ENCODE measurements around the gene UBE2G1. TPM values are rescaled to one million over a fixed set of nuclear protein-coding genes. Genes with fewer than 3 reads are reported as not detected.

Gene UBE2G1
- polyA plus RNA-seq, 1 donor: 45.7 TPM

GRCh38 chr17:4340914-4341615 lies 25.4 kb downstream of the UBE2G1 start:
- WGBS (ENCODE audit: insufficient coverage, low lambda C conversion rate): 50% methylated on average over 1 of the region's 5 CpGs
- no peak overlapping the region for H3K4me3 ChIP-seq (ENCODE audit: low read length)
- DNase-seq: no peak
- H3K36me3 ChIP-seq (ENCODE audit: control insufficient read depth, insufficient read depth, low read length): no peaks in the 10 kb centered on the region
- no peak overlapping the region for H3K27ac ChIP-seq (ENCODE audit: low read length)
- H3K27me3 ChIP-seq (ENCODE audit: control insufficient read depth, insufficient read depth, low read length): no peaks in the 10 kb centered on the region
- H3K4me1 ChIP-seq (ENCODE audit: control insufficient read depth, insufficient read depth, low read length): no peaks in the 10 kb centered on the region
- H3K9me3 ChIP-seq (ENCODE audit: control insufficient read depth, low read depth, low read length): no peaks in the 10 kb centered on the region

- H3K27me3 ChIP-seq (ENCODE audit: control insufficient read depth, insufficient read depth, low read length): no peaks in the 10 kb centered on the region
- 76% methylated on average over 3 of the region's 5 CpGs for WGBS (ENCODE audit: insufficient coverage, low lambda C conversion rate)
- H3K36me3 ChIP-seq (ENCODE audit: control insufficient read depth, insufficient read depth, low read length): no peaks in the 10 kb centered on the region
- H3K27ac ChIP-seq (ENCODE audit: low read length): no peak overlapping the region
- no peak for DNase-seq
- H3K4me1 ChIP-seq (ENCODE audit: control insufficient read depth, insufficient read depth, low read length): no peaks in the 10 kb centered on the region
- H3K4me3 ChIP-seq (ENCODE audit: low read length): no peak overlapping the region
- no peaks in the 10 kb centered on the region for H3K9me3 ChIP-seq (ENCODE audit: control insufficient read depth, low read depth, low read length)
These were observed 31.5 kb downstream of the UBE2G1 start for GRCh38 chr17:4334776-4335584.

GRCh38 chr17:4334332-4334731 lies 32.1 kb downstream of the UBE2G1 start:
- H3K9me3 ChIP-seq (ENCODE audit: control insufficient read depth, low read depth, low read length): no peaks in the 10 kb centered on the region
- WGBS (ENCODE audit: insufficient coverage, low lambda C conversion rate): no CpG with 5 or more reads among the region's 6 CpGs
- no peaks in the 10 kb centered on the region for H3K27me3 ChIP-seq (ENCODE audit: control insufficient read depth, insufficient read depth, low read length)
- no peak overlapping the region for H3K27ac ChIP-seq (ENCODE audit: low read length)
- DNase-seq: no peak
- no peaks in the 10 kb centered on the region for H3K36me3 ChIP-seq (ENCODE audit: control insufficient read depth, insufficient read depth, low read length)
- no peak overlapping the region for H3K4me3 ChIP-seq (ENCODE audit: low read length)
- H3K4me1 ChIP-seq (ENCODE audit: control insufficient read depth, insufficient read depth, low read length): no peaks in the 10 kb centered on the region

GRCh38 chr17:4333041-4333440 lies 33.4 kb downstream of the UBE2G1 start:
- Histone ChIP-seq H3K9me3 (ENCODE audit: control insufficient read depth, low read depth, low read length) (no peaks in the 10 kb centered on the region), H3K27ac (ENCODE audit: low read length) (no peak overlapping the region), H3K4me1 (ENCODE audit: control insufficient read depth, insufficient read depth, low read length) (no peaks in the 10 kb centered on the region), H3K36me3 (ENCODE audit: control insufficient read depth, insufficient read depth, low read length) (no peaks in the 10 kb centered on the region), H3K27me3 (ENCODE audit: control insufficient read depth, insufficient read depth, low read length) (no peaks in the 10 kb centered on the region), H3K4me3 (ENCODE audit: low read length) (no peak overlapping the region)
- 62% methylated on average over 2 of the region's 9 CpGs for WGBS (ENCODE audit: insufficient coverage, low lambda C conversion rate)
- DNase-seq: no peak

- H3K4me3 ChIP-seq (ENCODE audit: low read length): no peak overlapping the region
- WGBS (ENCODE audit: insufficient coverage, low lambda C conversion rate): 33% methylated on average over 1 of the region's 6 CpGs
- H3K27me3 ChIP-seq (ENCODE audit: control insufficient read depth, insufficient read depth, low read length): no peaks in the 10 kb centered on the region
- no peak overlapping the region for H3K27ac ChIP-seq (ENCODE audit: low read length)
- no peaks in the 10 kb centered on the region for H3K36me3 ChIP-seq (ENCODE audit: control insufficient read depth, insufficient read depth, low read length)
- H3K9me3 ChIP-seq (ENCODE audit: control insufficient read depth, low read depth, low read length): no peaks in the 10 kb centered on the region
- no peaks in the 10 kb centered on the region for H3K4me1 ChIP-seq (ENCODE audit: control insufficient read depth, insufficient read depth, low read length)
- no peak for DNase-seq
These were observed 34.0 kb downstream of the UBE2G1 start for GRCh38 chr17:4332296-4332970.

GRCh38 chr17:4331614-4332013 lies 34.9 kb downstream of the UBE2G1 start:
- Histone ChIP-seq H3K4me1 (ENCODE audit: control insufficient read depth, insufficient read depth, low read length) (no peaks in the 10 kb centered on the region), H3K36me3 (ENCODE audit: control insufficient read depth, insufficient read depth, low read length) (no peaks in the 10 kb centered on the region), H3K27me3 (ENCODE audit: control insufficient read depth, insufficient read depth, low read length) (no peaks in the 10 kb centered on the region), H3K27ac (ENCODE audit: low read length) (no peak overlapping the region), H3K9me3 (ENCODE audit: control insufficient read depth, low read depth, low read length) (no peaks in the 10 kb centered on the region), H3K4me3 (ENCODE audit: low read length) (no peak overlapping the region)
- 75% methylated on average over 4 of the region's 7 CpGs for WGBS (ENCODE audit: insufficient coverage, low lambda C conversion rate)
- no peak for DNase-seq

GRCh38 chr17:4329838-4330237 lies 36.6 kb downstream of the UBE2G1 start:
- H3K27ac ChIP-seq (ENCODE audit: low read length): no peak overlapping the region
- no peak overlapping the region for H3K4me3 ChIP-seq (ENCODE audit: low read length)
- H3K9me3 ChIP-seq (ENCODE audit: control insufficient read depth, low read depth, low read length): no peaks in the 10 kb centered on the region
- H3K27me3 ChIP-seq (ENCODE audit: control insufficient read depth, insufficient read depth, low read length): no peaks in the 10 kb centered on the region
- no peak for DNase-seq
- no peaks in the 10 kb centered on the region for H3K4me1 ChIP-seq (ENCODE audit: control insufficient read depth, insufficient read depth, low read length)
- WGBS (ENCODE audit: insufficient coverage, low lambda C conversion rate): 100% methylated on average over 1 of the region's 7 CpGs
- no peaks in the 10 kb centered on the region for H3K36me3 ChIP-seq (ENCODE audit: control insufficient read depth, insufficient read depth, low read length)

GRCh38 chr17:4327606-4328005 lies 38.9 kb downstream of the UBE2G1 start:
- WGBS (ENCODE audit: insufficient coverage, low lambda C conversion rate): no CpG with 5 or more reads among the region's 5 CpGs
- Histone ChIP-seq H3K36me3 (ENCODE audit: control insufficient read depth, insufficient read depth, low read length) (no peaks in the 10 kb centered on the region), H3K27me3 (ENCODE audit: control insufficient read depth, insufficient read depth, low read length) (no peaks in the 10 kb centered on the region), H3K27ac (ENCODE audit: low read length) (no peak overlapping the region), H3K9me3 (ENCODE audit: control insufficient read depth, low read depth, low read length) (no peaks in the 10 kb centered on the region), H3K4me3 (ENCODE audit: low read length) (no peak overlapping the region), H3K4me1 (ENCODE audit: control insufficient read depth, insufficient read depth, low read length) (no peaks in the 10 kb centered on the region)
- no peak for DNase-seq

GRCh38 chr17:4326608-4327007 lies 39.9 kb downstream of the UBE2G1 start:
- Histone ChIP-seq H3K4me1 (ENCODE audit: control insufficient read depth, insufficient read depth, low read length) (no peaks in the 10 kb centered on the region), H3K4me3 (ENCODE audit: low read length) (no peak overlapping the region), H3K27ac (ENCODE audit: low read length) (no peak overlapping the region), H3K36me3 (ENCODE audit: control insufficient read depth, insufficient read depth, low read length) (no peaks in the 10 kb centered on the region), H3K9me3 (ENCODE audit: control insufficient read depth, low read depth, low read length) (no peaks in the 10 kb centered on the region), H3K27me3 (ENCODE audit: control insufficient read depth, insufficient read depth, low read length) (no peaks in the 10 kb centered on the region)
- no CpG with 5 or more reads among the region's 2 CpGs for WGBS (ENCODE audit: insufficient coverage, low lambda C conversion rate)
- DNase-seq: no peak

- H3K4me3 ChIP-seq (ENCODE audit: low read length): no peak overlapping the region
- H3K36me3 ChIP-seq (ENCODE audit: control insufficient read depth, insufficient read depth, low read length): no peaks in the 10 kb centered on the region
- no peaks in the 10 kb centered on the region for H3K4me1 ChIP-seq (ENCODE audit: control insufficient read depth, insufficient read depth, low read length)
- H3K27me3 ChIP-seq (ENCODE audit: control insufficient read depth, insufficient read depth, low read length): no peaks in the 10 kb centered on the region
- H3K9me3 ChIP-seq (ENCODE audit: control insufficient read depth, low read depth, low read length): no peaks in the 10 kb centered on the region
- no peak overlapping the region for H3K27ac ChIP-seq (ENCODE audit: low read length)
- DNase-seq: no peak
These were observed 40.4 kb downstream of the UBE2G1 start for GRCh38 chr17:4326112-4326511.
